ENCODE data around the gene IL10RA. TPM values are rescaled to one million over a fixed set of nuclear protein-coding genes. Genes with fewer than 3 reads are reported as not detected.
"Not testable (repeated sequence)": the region's sequence is repeated elsewhere in the genome, so short reads cannot be mapped to it uniquely, and the experiment has no call there.

IL10RA gene
- polyA plus RNA-seq, 4 donors, result 1.1 to 9.3 (median 6.1) TPM

DNA sequence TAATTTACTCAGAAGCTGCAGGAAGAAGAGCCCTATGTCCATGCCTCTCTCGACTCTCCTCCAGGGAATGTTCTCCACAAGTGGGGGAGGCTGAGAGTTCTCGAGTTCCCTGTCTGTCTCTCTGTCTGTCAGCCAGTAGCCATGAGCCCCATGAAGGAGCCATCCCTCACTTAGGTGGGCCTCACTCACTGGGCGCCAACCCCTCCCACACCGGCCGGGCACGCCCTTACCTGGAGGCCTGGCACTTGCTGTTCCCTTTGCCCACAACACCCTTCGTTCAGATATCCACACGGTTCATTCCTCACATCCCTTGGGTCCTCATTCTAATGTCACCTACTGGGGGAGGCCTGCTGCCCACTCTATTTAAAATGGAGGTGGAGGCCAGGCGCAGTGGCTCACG is 14.2 kb upstream of the IL10RA start:
- no peak overlapping the region for H3K27ac ChIP-seq (ENCODE audit: low read depth in 1 of 3, low read length in 2 of 3)
- H3K36me3 ChIP-seq (ENCODE audit: control insufficient read depth in 3 of 3, insufficient read depth in 2 of 3, low read depth in 1 of 3, low read length in 3 of 3), result no peaks in the 10 kb centered on the region
- no peak for DNase-seq
- WGBS, 3 donors, result 93 to 95% (median 95%) methylated on average over 10 of the region's 10 CpGs
- H3K4me3 ChIP-seq (ENCODE audit: low read depth in 1 of 3, low read length in 3 of 3), result no peak overlapping the region
- no peaks in the 10 kb centered on the region for H3K27me3 ChIP-seq (ENCODE audit: control insufficient read depth in 3 of 3, insufficient read depth in 3 of 3, low read length in 3 of 3)
- H3K4me1 ChIP-seq (ENCODE audit: control insufficient read depth in 3 of 3, insufficient read depth in 2 of 3, low read depth in 1 of 3, low read length in 2 of 3), result peaks cover 0 to 8% (median 3%) of the 10 kb centered on the region in 3 donors
- no peaks in the 10 kb centered on the region for H3K9me3 ChIP-seq (ENCODE audit: control insufficient read depth in 2 of 2, insufficient read depth in 1 of 2, low read depth in 1 of 2, low read length in 1 of 2)
- no peak for FAIRE-seq

DNA sequence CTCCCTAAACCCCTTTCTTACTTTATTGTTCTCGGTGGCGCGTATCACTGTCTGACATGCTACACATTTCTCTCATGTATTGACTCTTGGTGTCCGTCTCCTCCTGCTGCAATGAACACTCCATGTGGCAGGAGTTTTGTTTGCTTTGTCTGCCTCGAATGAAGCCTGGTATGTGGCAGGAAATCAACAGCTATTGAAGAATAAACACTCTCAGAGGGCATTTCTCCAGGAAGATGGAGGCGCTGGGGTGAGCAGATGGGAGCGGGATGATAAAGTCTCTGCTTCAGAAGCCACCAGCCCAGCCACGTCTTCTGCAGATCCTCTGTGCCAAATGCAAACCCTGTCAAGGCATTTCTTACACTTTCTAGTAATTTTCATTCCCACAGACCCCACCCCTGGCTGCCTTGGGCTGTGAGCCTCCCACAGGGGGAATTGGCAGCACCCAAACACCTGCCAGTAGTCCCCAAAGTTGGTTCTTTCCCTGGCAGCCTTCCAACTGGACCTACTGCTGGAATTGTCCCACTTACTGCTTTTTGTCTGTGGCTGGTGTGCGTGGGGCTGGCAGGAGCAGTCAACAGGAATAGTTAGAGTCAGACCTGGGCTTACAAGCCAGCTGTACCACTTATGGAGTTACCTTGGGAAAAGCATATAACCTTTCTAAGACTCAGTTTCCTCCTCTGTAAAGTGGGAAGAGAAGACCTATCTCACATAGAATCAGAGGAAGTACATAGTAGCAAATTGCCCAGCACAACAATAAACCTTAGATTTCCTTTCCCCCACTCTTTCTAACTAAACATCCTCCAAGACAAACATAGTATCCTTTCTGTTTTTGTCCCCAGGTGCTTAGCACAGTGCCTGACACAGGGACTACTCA is 13.3 kb upstream of the IL10RA start:
- H3K27ac ChIP-seq (ENCODE audit: low read depth in 1 of 3, low read length in 2 of 3), result no peak overlapping the region
- H3K4me1 ChIP-seq (ENCODE audit: control insufficient read depth in 3 of 3, insufficient read depth in 2 of 3, low read depth in 1 of 3, low read length in 2 of 3), result peaks cover 0 to 8% (median 3%) of the 10 kb centered on the region in 3 donors
- no peaks in the 10 kb centered on the region for H3K36me3 ChIP-seq (ENCODE audit: control insufficient read depth in 3 of 3, insufficient read depth in 2 of 3, low read depth in 1 of 3, low read length in 3 of 3)
- 49 to 55% (median 52%) methylated on average over 9 of the region's 9 CpGs for WGBS, 3 donors
- FAIRE-seq (no peak), DNase-seq (no peak)
- H3K4me3 ChIP-seq (ENCODE audit: low read depth in 1 of 3, low read length in 3 of 3), result no peak overlapping the region
- no peaks in the 10 kb centered on the region for H3K27me3 ChIP-seq (ENCODE audit: control insufficient read depth in 3 of 3, insufficient read depth in 3 of 3, low read length in 3 of 3)
- H3K9me3 ChIP-seq (ENCODE audit: control insufficient read depth in 2 of 2, insufficient read depth in 1 of 2, low read depth in 1 of 2, low read length in 1 of 2), result no peaks in the 10 kb centered on the region

DNA sequence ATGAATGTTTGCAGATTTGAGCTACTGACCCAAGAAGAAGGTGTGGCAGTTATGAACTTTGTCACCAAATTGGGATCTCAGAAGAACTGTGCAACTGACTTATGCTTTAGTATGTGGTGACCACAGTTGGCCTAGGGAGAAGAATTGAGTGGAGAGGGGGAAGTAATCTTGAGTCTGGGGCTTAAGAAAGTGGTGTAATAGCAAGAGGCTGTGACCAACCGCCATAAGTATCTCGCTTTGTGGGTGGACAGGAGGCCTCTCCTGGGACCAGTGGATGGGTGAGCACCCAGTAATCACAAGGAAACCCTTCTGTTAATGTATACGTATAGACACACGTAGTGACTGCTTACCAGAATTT is 12.7 kb upstream of the IL10RA start:
- no peak overlapping the region for H3K4me3 ChIP-seq (ENCODE audit: low read depth in 1 of 3, low read length in 3 of 3)
- no peak overlapping the region for H3K27ac ChIP-seq (ENCODE audit: low read depth in 1 of 3, low read length in 2 of 3)
- H3K4me1 ChIP-seq (ENCODE audit: control insufficient read depth in 3 of 3, insufficient read depth in 2 of 3, low read depth in 1 of 3, low read length in 2 of 3), result peaks cover 0 to 8% (median 3%) of the 10 kb centered on the region in 3 donors
- no peaks in the 10 kb centered on the region for H3K9me3 ChIP-seq (ENCODE audit: control insufficient read depth in 2 of 2, insufficient read depth in 1 of 2, low read depth in 1 of 2, low read length in 1 of 2)
- no peaks in the 10 kb centered on the region for H3K27me3 ChIP-seq (ENCODE audit: control insufficient read depth in 3 of 3, insufficient read depth in 3 of 3, low read length in 3 of 3)
- WGBS, 3 donors, result 88% methylated on average over 4 of the region's 4 CpGs
- FAIRE-seq (no peak), DNase-seq (peak in 1 of 2 donors; percentile 68)
- H3K36me3 ChIP-seq (ENCODE audit: control insufficient read depth in 3 of 3, insufficient read depth in 2 of 3, low read depth in 1 of 3, low read length in 3 of 3), result no peaks in the 10 kb centered on the region

DNA sequence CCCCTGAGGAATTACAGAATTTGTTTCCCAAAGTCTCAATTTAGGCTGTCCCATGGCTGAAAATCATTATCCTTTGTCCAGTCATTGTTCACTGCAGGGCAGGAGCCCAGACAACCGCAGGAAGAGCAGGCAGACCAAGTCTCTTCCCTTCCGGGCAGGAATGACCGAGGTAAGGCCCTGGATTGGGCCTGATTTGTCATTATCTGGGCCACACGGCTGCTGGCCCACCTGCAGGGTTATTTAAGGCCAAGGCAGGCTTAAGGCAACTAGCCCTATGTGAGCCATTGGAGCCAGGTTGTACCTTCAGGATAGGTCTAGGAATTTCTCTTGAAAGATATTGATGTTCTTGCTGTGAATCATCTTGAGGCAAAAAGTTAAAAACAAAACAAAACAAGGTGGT is 9.7 kb upstream of the IL10RA start:
- no peaks in the 10 kb centered on the region for H3K9me3 ChIP-seq (ENCODE audit: control insufficient read depth in 2 of 2, insufficient read depth in 1 of 2, low read depth in 1 of 2, low read length in 1 of 2)
- 84 to 87% (median 87%) methylated on average over 4 of the region's 4 CpGs for WGBS, 3 donors
- no peaks in the 10 kb centered on the region for H3K27me3 ChIP-seq (ENCODE audit: control insufficient read depth in 3 of 3, insufficient read depth in 3 of 3, low read length in 3 of 3)
- H3K4me1 ChIP-seq (ENCODE audit: control insufficient read depth in 3 of 3, insufficient read depth in 2 of 3, low read depth in 1 of 3, low read length in 2 of 3), result peaks cover 0 to 8% (median 3%) of the 10 kb centered on the region in 3 donors
- no peak for DNase-seq
- FAIRE-seq, result no peak
- no peaks in the 10 kb centered on the region for H3K36me3 ChIP-seq (ENCODE audit: control insufficient read depth in 3 of 3, insufficient read depth in 2 of 3, low read depth in 1 of 3, low read length in 3 of 3)
- no peak overlapping the region for H3K4me3 ChIP-seq (ENCODE audit: low read depth in 1 of 3, low read length in 3 of 3)
- no peak overlapping the region for H3K27ac ChIP-seq (ENCODE audit: low read depth in 1 of 3, low read length in 2 of 3)

DNA sequence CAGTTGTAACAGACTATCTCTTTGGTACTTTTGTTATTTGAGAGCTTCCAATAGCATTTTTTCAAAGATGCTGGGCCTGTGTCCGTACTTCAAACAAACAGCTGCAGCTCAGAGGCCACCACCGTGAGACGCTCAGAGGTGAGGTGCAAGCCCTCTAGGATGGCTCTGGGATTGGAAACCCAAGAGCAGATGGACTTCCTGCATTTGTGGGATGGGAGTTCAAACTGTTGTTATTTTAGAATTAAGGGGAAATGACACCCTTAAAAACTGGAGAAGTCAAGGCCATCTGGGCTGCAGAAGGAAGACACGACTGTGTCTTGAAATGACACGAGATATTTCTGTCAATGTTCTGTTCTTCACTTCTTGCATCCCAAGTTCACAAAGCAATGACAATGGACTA is 9.2 kb upstream of the IL10RA start:
- no peaks in the 10 kb centered on the region for H3K36me3 ChIP-seq (ENCODE audit: control insufficient read depth in 3 of 3, insufficient read depth in 2 of 3, low read depth in 1 of 3, low read length in 3 of 3)
- FAIRE-seq (no peak), DNase-seq (no peak)
- H3K4me3 ChIP-seq (ENCODE audit: low read depth in 1 of 3, low read length in 3 of 3), result no peak overlapping the region
- no peaks in the 10 kb centered on the region for H3K27me3 ChIP-seq (ENCODE audit: control insufficient read depth in 3 of 3, insufficient read depth in 3 of 3, low read length in 3 of 3)
- WGBS, 3 donors, result 82 to 97% (median 90%) methylated on average over 5 of the region's 5 CpGs
- no peak overlapping the region for H3K27ac ChIP-seq (ENCODE audit: low read depth in 1 of 3, low read length in 2 of 3)
- peaks cover 0 to 8% (median 3%) of the 10 kb centered on the region in 3 donors for H3K4me1 ChIP-seq (ENCODE audit: control insufficient read depth in 3 of 3, insufficient read depth in 2 of 3, low read depth in 1 of 3, low read length in 2 of 3)
- H3K9me3 ChIP-seq (ENCODE audit: control insufficient read depth in 2 of 2, insufficient read depth in 1 of 2, low read depth in 1 of 2, low read length in 1 of 2), result no peaks in the 10 kb centered on the region

DNA sequence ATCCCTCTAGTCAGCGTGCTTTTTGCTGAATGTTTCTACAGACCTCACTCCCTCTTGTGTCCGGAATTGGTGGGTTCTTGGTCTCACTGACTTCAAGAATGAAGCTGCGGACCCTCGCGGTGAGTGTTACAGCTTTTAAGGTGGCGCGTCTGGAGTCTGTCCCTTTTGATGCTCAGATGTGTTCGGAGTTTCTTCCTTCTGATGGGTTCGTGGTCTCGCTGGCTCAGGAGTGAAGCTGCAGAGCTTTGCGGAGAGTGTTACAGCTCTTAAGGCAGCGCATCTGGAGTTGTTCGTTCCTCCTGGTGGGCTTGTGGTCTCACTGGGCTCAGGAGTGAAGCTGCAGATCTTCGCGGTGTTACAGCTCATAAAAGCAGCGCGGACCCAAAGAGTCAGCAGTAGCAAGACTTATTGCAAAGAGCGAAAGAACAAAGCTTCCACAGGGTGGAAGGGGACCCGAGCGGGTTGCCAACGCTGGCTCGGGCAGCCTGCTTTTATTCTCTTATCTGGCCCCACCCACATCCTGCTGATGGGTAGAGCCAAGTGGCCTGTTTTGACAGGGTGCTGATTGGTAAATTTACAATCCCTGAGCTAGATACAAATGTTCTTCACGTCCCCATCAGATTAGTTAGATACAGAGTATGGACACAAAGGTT is 8.5 kb upstream of the IL10RA start:
- not testable (repeated sequence) for H3K4me3 ChIP-seq (ENCODE audit: low read depth in 1 of 3, low read length in 3 of 3); FAIRE-seq; H3K27me3 ChIP-seq (ENCODE audit: control insufficient read depth in 3 of 3, insufficient read depth in 3 of 3, low read length in 3 of 3); H3K36me3 ChIP-seq (ENCODE audit: control insufficient read depth in 3 of 3, insufficient read depth in 2 of 3, low read depth in 1 of 3, low read length in 3 of 3); DNase-seq; H3K4me1 ChIP-seq (ENCODE audit: control insufficient read depth in 3 of 3, insufficient read depth in 2 of 3, low read depth in 1 of 3, low read length in 2 of 3); H3K9me3 ChIP-seq (ENCODE audit: control insufficient read depth in 2 of 2, insufficient read depth in 1 of 2, low read depth in 1 of 2, low read length in 1 of 2); H3K27ac ChIP-seq (ENCODE audit: low read depth in 1 of 3, low read length in 2 of 3)
- WGBS, 3 donors, result 81 to 84% (median 83%) methylated on average over 23 of the region's 23 CpGs

DNA sequence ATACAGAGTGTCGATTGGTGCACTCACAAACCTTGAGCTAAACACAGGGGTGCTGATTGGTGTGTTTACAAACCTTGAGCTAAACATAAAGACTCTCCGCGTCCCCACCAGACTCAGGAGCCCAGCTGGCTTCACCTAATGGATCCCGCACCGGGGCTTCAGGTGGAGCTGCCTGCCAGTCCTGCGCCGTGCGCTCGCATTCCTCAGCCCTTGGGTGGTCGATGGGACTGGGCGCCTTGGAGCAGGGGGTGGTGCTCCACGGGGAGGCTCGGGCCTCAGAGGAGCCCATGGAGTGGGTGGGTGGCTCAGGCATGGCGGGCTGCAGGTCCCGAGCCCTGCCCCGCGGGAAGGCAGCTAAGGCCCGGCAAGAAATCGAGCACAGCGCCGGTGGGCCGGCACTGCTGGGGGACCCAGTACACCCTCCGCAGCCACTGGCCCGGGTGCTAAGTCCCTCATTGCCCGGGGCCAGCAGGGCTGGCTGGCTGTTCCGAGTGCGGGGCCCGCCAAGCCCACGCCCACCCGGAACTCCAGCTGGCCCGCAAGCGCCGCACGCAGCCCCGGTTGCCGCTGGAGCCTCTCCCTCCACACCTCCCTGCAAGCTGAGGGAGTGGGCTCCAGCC is 7.8 kb upstream of the IL10RA start:
- H3K4me1 ChIP-seq (ENCODE audit: control insufficient read depth in 3 of 3, insufficient read depth in 2 of 3, low read depth in 1 of 3, low read length in 2 of 3), result not testable (repeated sequence)
- 94 to 96% (median 96%) methylated on average over 18 to 36 of the region's 36 CpGs for WGBS, 3 donors

DNA sequence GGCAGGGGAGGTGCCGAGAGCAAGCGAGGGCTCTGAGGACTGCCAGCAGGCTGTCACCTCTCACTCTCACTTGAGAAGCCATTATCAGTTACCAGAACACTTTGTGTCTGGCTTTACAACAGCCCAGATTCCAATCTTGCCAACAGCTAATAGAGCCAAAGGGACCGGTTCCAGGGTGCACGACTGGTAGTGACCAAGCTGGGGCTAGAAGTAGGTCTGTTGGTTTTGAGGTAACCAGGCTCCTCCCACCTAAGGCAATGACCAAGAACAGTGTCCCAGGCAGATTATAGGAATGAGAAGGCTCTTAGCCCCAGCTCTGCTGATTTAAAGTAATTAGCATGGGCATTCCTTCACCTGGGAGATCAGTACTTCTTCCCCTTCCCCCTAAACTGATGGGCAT is 7.2 kb upstream of the IL10RA start:
- no peak for DNase-seq

More for the DNA sequence above, 7.8 kb upstream of the IL10RA start:
- DNase-seq; FAIRE-seq; H3K36me3 ChIP-seq (ENCODE audit: control insufficient read depth in 3 of 3, insufficient read depth in 2 of 3, low read depth in 1 of 3, low read length in 3 of 3); H3K9me3 ChIP-seq (ENCODE audit: control insufficient read depth in 2 of 2, insufficient read depth in 1 of 2, low read depth in 1 of 2, low read length in 1 of 2); H3K4me3 ChIP-seq (ENCODE audit: low read depth in 1 of 3, low read length in 3 of 3); H3K27ac ChIP-seq (ENCODE audit: low read depth in 1 of 3, low read length in 2 of 3); H3K27me3 ChIP-seq (ENCODE audit: control insufficient read depth in 3 of 3, insufficient read depth in 3 of 3, low read length in 3 of 3): not testable (repeated sequence)

More for the DNA sequence above, 7.2 kb upstream of the IL10RA start:
- Histone ChIP-seq H3K27ac (ENCODE audit: low read depth in 1 of 3, low read length in 2 of 3) (peak overlapping the region in 1 of 3 donors; percentile 56), H3K36me3 (ENCODE audit: control insufficient read depth in 3 of 3, insufficient read depth in 2 of 3, low read depth in 1 of 3, low read length in 3 of 3) (no peaks in the 10 kb centered on the region), H3K4me1 (ENCODE audit: control insufficient read depth in 3 of 3, insufficient read depth in 2 of 3, low read depth in 1 of 3, low read length in 2 of 3) (no peaks in the 10 kb centered on the region), H3K27me3 (ENCODE audit: control insufficient read depth in 3 of 3, insufficient read depth in 3 of 3, low read length in 3 of 3) (no peaks in the 10 kb centered on the region), H3K9me3 (ENCODE audit: control insufficient read depth in 2 of 2, insufficient read depth in 1 of 2, low read depth in 1 of 2, low read length in 1 of 2) (no peaks in the 10 kb centered on the region), H3K4me3 (ENCODE audit: low read depth in 1 of 3, low read length in 3 of 3) (no peak overlapping the region)
- 72 to 83% (median 72%) methylated on average over 4 of the region's 4 CpGs for WGBS, 3 donors
- FAIRE-seq, result no peak
